ENCODE results near the gene IFITM2.
A peak's percentile ranks its signal among the peaks of the same experiment; 100 is the strongest.
"Not testable (repeated sequence)": the region's sequence is repeated elsewhere in the genome, so short reads cannot be mapped to it uniquely, and the experiment has no call there.

Gene IFITM2

DNA sequence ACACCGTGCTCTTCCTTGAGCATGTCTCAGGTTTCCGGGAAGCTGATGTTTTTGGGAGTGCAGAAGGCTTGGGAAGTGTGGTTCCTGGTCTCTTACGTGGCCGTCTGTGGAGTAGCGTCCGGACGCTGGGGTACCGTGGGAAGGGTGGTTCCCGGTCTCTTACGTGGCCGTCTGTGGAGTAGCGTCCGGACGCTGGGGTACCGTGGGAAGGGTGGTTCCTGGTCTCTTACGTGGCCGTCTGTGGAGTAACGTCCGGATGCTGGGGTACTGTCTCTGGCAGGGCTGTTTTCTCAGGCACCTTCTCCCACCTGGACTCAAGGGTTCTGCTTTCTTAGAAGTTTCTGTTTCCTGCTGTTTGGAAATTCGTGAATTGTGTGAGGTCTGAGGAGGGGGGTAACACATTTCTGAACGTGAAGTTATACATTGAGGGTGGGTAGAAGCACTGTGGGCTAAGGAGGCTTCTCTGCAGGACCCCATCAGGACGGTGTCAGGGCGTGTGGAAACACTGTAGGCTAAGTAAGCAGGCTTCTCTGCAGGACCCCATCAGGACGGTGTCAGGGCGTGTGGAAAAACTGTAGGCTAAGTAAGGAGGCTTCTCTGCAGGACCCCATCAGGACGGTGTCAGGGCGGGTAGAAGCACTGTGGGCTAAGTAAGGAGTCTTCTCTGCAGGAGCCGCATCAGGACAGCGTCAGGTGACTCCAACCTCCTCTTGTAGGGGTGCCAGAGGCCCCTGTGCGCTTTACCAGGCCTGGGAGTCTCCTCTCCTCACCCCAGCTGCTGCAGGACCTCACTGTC lies 18.4 kb downstream of the IFITM2 start:
- TF ChIP-seq ZNF274 (IDR thresholded peaks at IDR 0.05; ENCODE audit: low read depth, low read length) (no peak), YY1 (IDR thresholded peaks at IDR 0.05; ENCODE audit: insufficient read depth, insufficient read length) (no peak), SUZ12 (IDR thresholded peaks at IDR 0.05; ENCODE audit: extremely low read depth, insufficient read depth, insufficient read length) (no peak)
- no peak overlapping the region for H3K4me3 ChIP-seq (ENCODE audit: insufficient read length, low read depth)
- H3K36me3 ChIP-seq (ENCODE audit: insufficient read depth, insufficient read length, low read length) = no peaks in the 10 kb centered on the region
- H3K9ac ChIP-seq (ENCODE audit: insufficient read length, low read depth) = peak overlapping the region; percentile 8
- H3K9me3 ChIP-seq (ENCODE audit: insufficient read depth, low read length) = peaks cover 4% of the 10 kb centered on the region; the same call in 1 of the 2 replicates
- H3K27me3 ChIP-seq (ENCODE audit: insufficient read depth, insufficient read length) = no peaks in the 10 kb centered on the region
- H3K4me1 ChIP-seq (ENCODE audit: insufficient read depth, insufficient read length) = peaks cover 12% of the 10 kb centered on the region
- DNase-seq (ENCODE audit: low read depth, low spot score) = no peak

DNA sequence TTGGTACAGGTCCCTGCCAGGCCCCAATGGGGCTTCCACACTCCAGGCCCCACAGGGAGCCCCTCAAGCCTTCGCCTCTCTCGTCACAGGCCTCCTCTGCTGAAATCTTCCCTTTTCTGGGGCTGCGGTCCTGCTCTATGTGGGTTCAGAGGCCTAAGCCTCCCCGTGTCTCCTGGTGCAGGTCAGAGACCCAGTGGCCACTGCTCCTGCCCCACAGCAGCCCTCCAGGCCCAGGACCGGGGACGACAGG lies 18.9 kb downstream of the IFITM2 start:
- peaks cover 11% of the 10 kb centered on the region for H3K4me1 ChIP-seq (ENCODE audit: insufficient read depth, insufficient read length)
- peaks cover 9% of the 10 kb centered on the region; the same call in 1 of the 2 replicates for H3K9me3 ChIP-seq (ENCODE audit: insufficient read depth, low read length)
- no peak for TF ChIP-seq YY1 (IDR thresholded peaks at IDR 0.05; ENCODE audit: insufficient read depth, insufficient read length)
- TF ChIP-seq ZNF274 (IDR thresholded peaks at IDR 0.05; ENCODE audit: low read depth, low read length) = no peak
- TF ChIP-seq SUZ12 (IDR thresholded peaks at IDR 0.05; ENCODE audit: extremely low read depth, insufficient read depth, insufficient read length) = no peak
- no peak overlapping the region for H3K4me3 ChIP-seq (ENCODE audit: insufficient read length, low read depth)
- H3K27me3 ChIP-seq (ENCODE audit: insufficient read depth, insufficient read length) = no peaks in the 10 kb centered on the region
- H3K36me3 ChIP-seq (ENCODE audit: insufficient read depth, insufficient read length, low read length) = no peaks in the 10 kb centered on the region
- H3K9ac ChIP-seq (ENCODE audit: insufficient read length, low read depth) = peak overlapping the region; percentile 8
- no peak for DNase-seq (ENCODE audit: low read depth, low spot score)

GRCh38 chr11:326842-327580 lies 19.4 kb downstream of the IFITM2 start:
- Histone ChIP-seq H3K4me3 (ENCODE audit: insufficient read length, low read depth) (no peak overlapping the region), H3K4me1 (ENCODE audit: insufficient read depth, insufficient read length) (peaks cover 11% of the 10 kb centered on the region), H3K27me3 (ENCODE audit: insufficient read depth, insufficient read length) (no peaks in the 10 kb centered on the region), H3K36me3 (ENCODE audit: insufficient read depth, insufficient read length, low read length) (no peaks in the 10 kb centered on the region), H3K9ac (ENCODE audit: insufficient read length, low read depth) (peak overlapping the region; percentile 26), H3K9me3 (ENCODE audit: insufficient read depth, low read length) (peaks cover 14% of the 10 kb centered on the region; the same call in 1 of the 2 replicates)
- DNase-seq (ENCODE audit: low read depth, low spot score) = no peak
- no peak for TF ChIP-seq SUZ12 (IDR thresholded peaks at IDR 0.05; ENCODE audit: extremely low read depth, insufficient read depth, insufficient read length)
- no peak for TF ChIP-seq ZNF274 (IDR thresholded peaks at IDR 0.05; ENCODE audit: low read depth, low read length)

DNA sequence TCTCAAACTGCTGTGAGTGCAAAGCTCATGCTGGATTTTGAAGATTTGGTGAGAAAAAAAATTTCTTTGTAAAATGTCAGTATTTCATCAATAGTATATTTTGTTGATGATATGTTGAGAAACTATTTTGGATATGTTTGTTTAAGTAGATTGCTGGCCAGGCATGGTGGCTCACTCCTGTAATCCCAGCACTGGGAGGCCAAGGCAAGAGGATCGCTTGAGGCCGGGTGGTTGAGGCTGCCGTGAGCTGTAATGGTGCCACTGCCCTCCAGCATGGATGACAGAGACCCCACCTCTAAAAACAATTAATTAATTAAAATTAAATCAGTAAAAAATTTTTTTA lies 19.9 kb downstream of the IFITM2 start:
- TF ChIP-seq YY1 (IDR thresholded peaks at IDR 0.05; ENCODE audit: insufficient read depth, insufficient read length) = no peak
- no peak for TF ChIP-seq ZNF274 (IDR thresholded peaks at IDR 0.05; ENCODE audit: low read depth, low read length)
- no peak for TF ChIP-seq SUZ12 (IDR thresholded peaks at IDR 0.05; ENCODE audit: extremely low read depth, insufficient read depth, insufficient read length)
- Histone ChIP-seq H3K9ac (ENCODE audit: insufficient read length, low read depth) (no peak overlapping the region), H3K9me3 (ENCODE audit: insufficient read depth, low read length) (peaks cover 19% of the 10 kb centered on the region), H3K4me1 (ENCODE audit: insufficient read depth, insufficient read length) (peaks cover 11% of the 10 kb centered on the region), H3K27me3 (ENCODE audit: insufficient read depth, insufficient read length) (no peaks in the 10 kb centered on the region), H3K36me3 (ENCODE audit: insufficient read depth, insufficient read length, low read length) (no peaks in the 10 kb centered on the region), H3K4me3 (ENCODE audit: insufficient read length, low read depth) (no peak overlapping the region)
- no peak for DNase-seq (ENCODE audit: low read depth, low spot score)

GRCh38 chr11:328012-328411 lies 20.4 kb downstream of the IFITM2 start:
- H3K9me3 ChIP-seq (ENCODE audit: insufficient read depth, low read length) = peaks cover 24% of the 10 kb centered on the region
- no peaks in the 10 kb centered on the region for H3K36me3 ChIP-seq (ENCODE audit: insufficient read depth, insufficient read length, low read length)
- H3K27me3 ChIP-seq (ENCODE audit: insufficient read depth, insufficient read length) = no peaks in the 10 kb centered on the region
- TF ChIP-seq ZNF274 (IDR thresholded peaks at IDR 0.05; ENCODE audit: low read depth, low read length) (no peak), SUZ12 (IDR thresholded peaks at IDR 0.05; ENCODE audit: extremely low read depth, insufficient read depth, insufficient read length) (no peak), YY1 (IDR thresholded peaks at IDR 0.05; ENCODE audit: insufficient read depth, insufficient read length) (no peak)
- H3K9ac ChIP-seq (ENCODE audit: insufficient read length, low read depth) = no peak overlapping the region
- no peak overlapping the region for H3K4me3 ChIP-seq (ENCODE audit: insufficient read length, low read depth)
- H3K4me1 ChIP-seq (ENCODE audit: insufficient read depth, insufficient read length) = peaks cover 13% of the 10 kb centered on the region
- no peak for DNase-seq (ENCODE audit: low read depth, low spot score)

- not testable (repeated sequence) for H3K27me3 ChIP-seq (ENCODE audit: insufficient read depth, insufficient read length); H3K9ac ChIP-seq (ENCODE audit: insufficient read length, low read depth); H3K4me3 ChIP-seq (ENCODE audit: insufficient read length, low read depth); DNase-seq (ENCODE audit: low read depth, low spot score); H3K36me3 ChIP-seq (ENCODE audit: insufficient read depth, insufficient read length, low read length)
- Histone ChIP-seq H3K9me3 (ENCODE audit: insufficient read depth, low read length) (peaks cover 29% of the 10 kb centered on the region), H3K4me1 (ENCODE audit: insufficient read depth, insufficient read length) (peaks cover 16% of the 10 kb centered on the region)
Observed at GRCh38 chr11:328516-329100, 21.0 kb downstream of the IFITM2 start.

DNA sequence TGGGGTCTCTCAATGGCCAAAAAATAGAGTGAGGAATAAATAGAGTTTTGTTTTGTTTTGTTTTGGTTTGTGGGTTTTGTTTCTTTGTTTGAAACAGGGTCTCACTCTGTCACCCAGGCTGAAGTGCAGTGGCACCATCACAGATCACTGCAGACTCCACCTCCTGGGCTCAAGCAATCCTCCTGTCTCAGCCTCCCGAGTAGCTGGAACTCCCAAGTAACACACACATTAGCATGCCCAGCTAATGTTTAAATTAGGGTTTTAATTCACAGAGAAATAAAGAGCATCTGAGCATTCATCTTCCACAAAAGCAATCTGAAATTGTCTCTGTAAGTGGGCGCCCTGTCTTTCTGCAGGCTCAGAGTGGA lies 22.3 kb downstream of the IFITM2 start:
- DNase-seq (ENCODE audit: low read depth, low spot score) = no peak
- Histone ChIP-seq H3K36me3 (ENCODE audit: insufficient read depth, insufficient read length, low read length) (no peaks in the 10 kb centered on the region), H3K27me3 (ENCODE audit: insufficient read depth, insufficient read length) (no peaks in the 10 kb centered on the region), H3K9ac (ENCODE audit: insufficient read length, low read depth) (no peak overlapping the region), H3K4me1 (ENCODE audit: insufficient read depth, insufficient read length) (peaks cover 16% of the 10 kb centered on the region), H3K4me3 (ENCODE audit: insufficient read length, low read depth) (no peak overlapping the region), H3K9me3 (ENCODE audit: insufficient read depth, low read length) (peaks cover 29% of the 10 kb centered on the region)
- TF ChIP-seq SUZ12 (IDR thresholded peaks at IDR 0.05; ENCODE audit: extremely low read depth, insufficient read depth, insufficient read length) (no peak), YY1 (IDR thresholded peaks at IDR 0.05; ENCODE audit: insufficient read depth, insufficient read length) (no peak), ZNF274 (IDR thresholded peaks at IDR 0.05; ENCODE audit: low read depth, low read length) (no peak)

Measured in NT2/D1 (cell line).